GM21381 (cell line): ENCODE data around the gene ZFYVE28.
"Not testable (repeated sequence)": the region's sequence is repeated elsewhere in the genome, so short reads cannot be mapped to it uniquely, and the experiment has no call there.

Experiments
- ATAC-seq: cut with Tn5 transposase; IDR thresholded peaks from one replicate; pipeline ENCODE4 v1.9.1; 2021; ENCODE audit warnings: mild to moderate bottlenecking, moderate library complexity; ENCODE audit not compliant: unreplicated experiment

ZFYVE28 gene

GRCh38 chr4:2393353-2394270, 24.8 kb downstream of the ZFYVE28 start:
- ATAC-seq: no peak

- no peak for ATAC-seq
Observed at GRCh38 chr4:2390784-2391421, 27.5 kb downstream of the ZFYVE28 start.

DNA sequence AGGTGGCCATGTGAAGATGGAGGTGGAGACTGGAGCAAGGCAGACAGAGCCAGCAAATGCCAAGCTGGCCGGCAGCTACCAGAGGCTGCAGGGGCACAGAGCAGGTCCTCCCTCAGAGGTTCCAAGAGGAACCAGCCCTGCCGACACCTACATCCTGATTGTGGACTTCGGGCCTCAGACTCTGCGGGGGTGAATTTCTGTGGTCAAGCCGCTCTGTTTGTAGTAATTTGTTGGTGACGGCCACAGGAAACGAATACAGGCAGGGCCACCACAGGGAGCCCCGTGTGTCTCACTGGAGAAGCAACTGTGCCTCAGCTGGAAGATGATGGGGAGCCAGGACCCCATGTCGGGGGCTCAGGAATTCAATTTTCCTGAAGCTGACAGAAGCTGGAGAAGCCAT, 28.3 kb downstream of the ZFYVE28 start:
- no peak for ATAC-seq

GRCh38 chr4:2389691-2390090, 28.8 kb downstream of the ZFYVE28 start:
- ATAC-seq: no peak

- ATAC-seq: no peak
Observed at GRCh38 chr4:2388429-2389182, 29.8 kb downstream of the ZFYVE28 start.

- ATAC-seq: no peak
Observed at GRCh38 chr4:2387829-2388228, 30.6 kb downstream of the ZFYVE28 start.

DNA sequence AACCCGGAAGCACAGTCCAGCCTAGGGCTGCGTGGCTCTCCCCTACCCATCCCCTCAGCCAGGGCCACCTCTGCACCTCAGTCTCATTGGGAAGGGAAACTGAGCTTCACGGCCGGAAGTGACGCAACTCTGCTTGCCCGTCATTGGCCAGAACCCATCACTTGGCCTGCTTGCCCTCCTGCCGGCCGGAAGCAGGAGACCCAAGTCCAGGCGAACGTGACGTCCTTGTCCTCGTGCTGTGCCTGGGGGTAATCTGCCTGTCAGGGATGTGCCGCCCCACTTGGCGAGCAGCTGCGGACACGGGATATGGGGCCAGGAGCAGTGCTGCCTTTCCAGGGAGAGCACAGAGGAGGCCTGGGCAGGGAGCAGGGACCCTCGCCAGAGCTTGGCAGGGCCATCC, 31.2 kb downstream of the ZFYVE28 start:
- ATAC-seq: no peak

GRCh38 chr4:2386717-2387116, 31.7 kb downstream of the ZFYVE28 start:
- no peak for ATAC-seq

- no peak for ATAC-seq
Observed at GRCh38 chr4:2385516-2385915, 32.9 kb downstream of the ZFYVE28 start.

- ATAC-seq: no peak
Observed at GRCh38 chr4:2384245-2384644, 34.2 kb downstream of the ZFYVE28 start.

DNA sequence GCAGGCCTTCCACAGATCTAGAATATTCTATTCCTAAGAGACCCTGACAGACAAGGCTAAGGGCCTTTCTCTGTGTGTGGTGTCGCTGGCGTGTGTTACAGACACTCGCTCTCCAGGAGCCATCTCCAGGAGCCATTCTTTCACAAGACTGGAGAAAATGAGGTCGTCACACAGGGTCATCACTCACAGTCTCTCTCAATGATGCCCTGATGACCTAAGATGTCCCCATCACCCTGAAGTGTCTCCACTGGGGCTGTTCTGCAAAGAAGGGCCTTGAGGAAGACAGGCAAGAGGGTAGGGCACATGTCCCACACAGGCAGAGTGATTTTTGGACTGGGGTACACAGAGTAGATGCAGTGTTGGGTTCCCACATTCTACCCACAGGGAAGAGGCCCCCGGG, 34.7 kb downstream of the ZFYVE28 start:
- no peak for ATAC-seq

DNA sequence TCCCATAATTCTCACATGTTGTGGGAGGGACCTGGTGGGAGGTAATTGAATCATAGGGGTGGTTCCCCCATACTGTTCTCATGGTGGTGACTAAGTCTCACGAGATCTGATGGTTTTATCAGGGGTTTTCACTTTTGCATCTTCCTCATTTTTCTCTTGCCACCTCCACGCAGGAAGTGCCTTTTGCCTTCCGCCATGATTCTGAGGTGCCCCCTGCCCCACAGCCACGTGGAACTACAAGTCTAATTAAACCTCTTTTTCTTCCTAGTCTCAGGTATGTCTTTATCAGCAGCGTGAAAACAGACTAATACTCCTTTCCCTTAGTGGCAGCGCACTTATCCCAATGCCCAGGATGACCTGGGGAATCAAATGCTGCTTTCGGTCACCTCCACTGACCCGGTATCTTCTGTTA, 35.2 kb downstream of the ZFYVE28 start:
- not testable (repeated sequence) for ATAC-seq

- ATAC-seq: not testable (repeated sequence)
Observed at GRCh38 chr4:2382769-2383202, 35.7 kb downstream of the ZFYVE28 start.

DNA sequence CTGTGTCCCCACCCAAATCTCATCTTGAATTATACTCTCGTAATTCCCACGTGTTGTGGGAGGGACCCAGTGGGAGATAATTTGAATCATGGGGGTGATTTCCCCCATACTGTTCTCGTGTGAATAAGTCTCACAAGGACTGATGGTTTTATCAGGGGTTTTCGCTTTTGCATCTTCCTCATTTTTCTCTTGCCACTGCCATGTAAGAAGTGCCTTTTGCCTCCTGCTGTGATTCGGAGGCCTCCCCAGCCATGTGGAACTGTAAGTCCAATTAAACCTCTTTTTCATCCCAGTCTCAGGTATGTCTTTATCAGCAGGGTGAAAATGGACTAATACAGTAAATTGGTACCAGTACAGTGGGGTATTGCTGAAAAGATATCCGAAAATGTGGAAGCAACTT, 37.9 kb downstream of the ZFYVE28 start:
- ATAC-seq: not testable (repeated sequence)

GRCh38 chr4:2378898-2379297, 39.5 kb downstream of the ZFYVE28 start:
- ATAC-seq: no peak

DNA sequence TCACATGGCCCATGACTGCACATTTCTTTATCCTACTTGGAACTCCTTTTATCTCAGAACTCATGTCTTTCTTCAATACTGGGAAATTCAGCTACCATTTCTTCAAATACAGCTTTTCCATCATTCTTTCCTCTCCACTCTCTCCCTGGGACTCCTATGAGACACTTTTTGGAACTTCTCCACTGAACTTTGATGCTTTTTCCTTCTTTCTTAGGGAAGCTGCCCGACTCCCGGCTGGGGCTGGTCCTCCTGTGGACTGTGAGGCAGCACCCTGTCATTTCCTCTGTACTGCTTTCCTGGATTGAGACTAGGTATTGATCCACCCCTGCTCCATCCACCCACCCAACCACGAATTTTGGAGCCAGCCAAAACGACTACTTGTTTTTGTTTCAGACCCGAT, 40.0 kb downstream of the ZFYVE28 start:
- no peak for ATAC-seq

GRCh38 chr4:2377241-2377640, 41.2 kb downstream of the ZFYVE28 start:
- no peak for ATAC-seq

DNA sequence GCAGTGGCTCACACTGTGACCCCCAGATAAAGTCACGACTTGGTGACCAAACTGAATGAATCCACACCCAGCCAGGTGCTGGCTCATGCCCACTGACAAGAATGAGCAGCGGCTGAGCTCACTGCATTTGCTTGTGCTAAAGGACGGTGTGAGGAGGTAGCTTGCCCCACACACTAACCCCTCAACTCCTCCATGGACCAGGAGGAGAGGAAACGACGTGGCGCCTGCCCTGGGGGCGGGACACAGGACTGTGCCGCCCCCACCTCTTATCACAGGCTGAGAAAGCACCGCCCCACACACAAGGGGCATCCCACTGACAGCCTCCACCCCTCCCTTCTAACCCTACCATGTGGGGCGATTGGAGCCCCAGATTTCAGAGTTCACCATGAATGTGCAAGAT, 43.0 kb downstream of the ZFYVE28 start:
- no peak for ATAC-seq

DNA sequence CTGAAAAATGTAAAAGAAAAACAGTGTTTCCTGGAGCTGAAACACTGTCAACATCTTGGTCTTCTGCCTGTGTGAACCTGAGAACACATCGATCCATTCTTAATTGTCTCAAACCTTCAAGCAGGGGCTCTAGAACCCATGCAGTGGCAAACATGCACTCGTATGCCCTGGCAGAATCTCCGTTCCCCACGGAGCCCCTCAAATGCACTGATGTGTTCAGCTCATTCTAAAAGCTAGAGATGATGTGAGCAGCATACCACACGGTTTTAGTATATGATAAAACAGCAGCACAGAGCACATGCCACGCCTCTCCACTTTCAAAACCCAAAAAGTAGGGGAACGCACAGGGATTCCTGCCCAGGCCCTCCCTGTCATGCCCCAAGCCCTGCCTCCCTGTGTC, 44.9 kb downstream of the ZFYVE28 start:
- ATAC-seq: no peak

DNA sequence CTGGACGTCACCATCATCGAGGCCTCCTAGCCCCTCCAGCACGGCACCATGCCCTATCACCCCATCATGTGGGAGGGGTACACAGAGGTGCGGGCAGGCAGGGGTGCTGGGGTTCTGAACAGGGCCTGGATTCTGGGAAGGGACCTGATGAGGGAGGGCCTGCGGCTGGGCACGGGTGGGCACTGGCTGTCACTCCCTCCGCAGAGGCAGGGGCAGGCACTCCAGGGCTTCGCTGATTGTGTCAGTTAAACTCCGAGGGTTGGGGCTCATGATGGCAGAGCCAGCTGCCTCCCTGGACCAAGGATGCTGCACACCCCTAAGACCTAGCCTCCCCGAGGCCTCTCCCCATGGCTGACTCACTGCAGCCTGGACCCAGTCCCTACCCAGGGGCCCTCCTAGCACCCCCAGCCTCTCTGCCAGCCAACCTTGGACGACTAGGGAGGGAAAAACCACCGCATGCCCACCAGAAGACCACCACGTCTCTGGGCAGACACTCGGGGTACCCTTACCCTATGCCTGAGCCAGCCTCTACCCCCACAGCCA, 45.9 kb downstream of the ZFYVE28 start:
- no peak for ATAC-seq

- ATAC-seq: no peak
Observed at GRCh38 chr4:2371765-2372487, 46.5 kb downstream of the ZFYVE28 start.
